Lower leg skin (tissue), 4 donors: ENCODE measurements around the gene PPP2R5B. TPM values are rescaled to one million over a fixed set of nuclear protein-coding genes. Genes with fewer than 3 reads are reported as not detected.

Source experiments
- DNase-seq, 2 donors: peaks; one replicate each; pipeline ENCODE4 v3.0.0-alpha.2; 2019; ENCODE audit warnings: low spot score in 2 of 2
- H3K4me3 ChIP-seq: fragments of 200-600 bp; sonication (generic); 2 replicates; pipeline ENCODE4 v1.5.1; 2017; ENCODE audit warnings: mild to moderate bottlenecking, low read depth; ENCODE audit not compliant: poor library complexity, severe bottlenecking
- POLR2A ChIP-seq, 2 donors: fragments of 450-650 bp; IDR thresholded peaks; one replicate each; pipeline ENCODE4 v1.6.1; 2016 to 2017; ENCODE audit warnings: antibody characterized with exemption in 2 of 2, mild to moderate bottlenecking in 1 of 2, moderate library complexity in 1 of 2
- WGBS, 2 donors: methylation state at CpG; one replicate each; pipeline ENCODE4 v1.1.5; 2018; 5-methylcytosine and 5-hydroxymethylcytosine counted together
- intact Hi-C: fragments of 100-400 bp; cut with DNase I; formaldehyde crosslinking; loops from one replicate; pipeline ENCODE4 v1.15.0; 2023; ENCODE audit warnings: low total_unique reads
- total RNA-seq, 4 donors: library from RNA; depleted of rRNA; stranded (reverse); fragments of >200 nt; gene quantifications; one replicate each; pipeline ENCODE4 v1.1.0, GENCODE V29; 2016
- TF ChIP-seq, protein P1 (sequence below), 3 donors: fragments of 450-650 bp; IDR thresholded peaks; one replicate each; pipeline ENCODE4 v1.5.1; 2016; ENCODE audit warnings: antibody characterized with exemption in 3 of 3, mild to moderate bottlenecking in 3 of 3, moderate library complexity in 2 of 3

PPP2R5B gene
- total RNA-seq, 4 donors from 2014 or later = 21.8 to 43.6 (median 34.0) TPM

DNA sequence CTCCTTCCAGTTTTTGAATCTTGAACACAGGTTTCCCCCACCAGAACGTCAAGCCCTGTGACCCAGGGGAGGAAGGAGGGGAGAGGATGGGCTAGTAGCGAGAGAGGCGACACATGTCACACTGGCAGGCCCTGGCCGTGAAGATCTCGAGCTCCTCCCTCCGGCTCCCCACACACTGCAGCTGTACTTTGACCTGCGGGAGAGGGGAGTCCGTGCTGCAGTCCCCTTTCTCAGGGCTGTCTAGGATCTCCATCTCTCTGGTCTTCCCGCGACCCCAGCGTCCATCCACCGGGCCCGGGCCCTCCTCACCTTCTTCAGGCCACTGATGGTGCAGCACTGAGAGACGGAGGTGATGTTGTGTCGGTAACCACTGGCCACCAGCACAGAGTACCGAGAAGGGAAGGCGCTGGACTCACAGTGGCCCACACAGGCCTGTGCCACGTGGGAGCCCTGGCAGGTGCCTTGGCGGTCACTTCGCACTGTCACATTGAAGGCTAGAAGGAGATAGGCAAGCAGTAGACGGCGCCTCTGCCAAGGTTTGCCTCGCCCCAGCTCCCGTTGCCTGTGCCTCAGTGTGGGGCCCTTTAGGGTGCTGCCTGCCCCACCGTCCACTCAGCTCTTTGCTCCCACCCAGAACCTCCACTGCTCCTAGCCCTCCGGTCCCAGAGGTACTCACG lies 10.3 kb downstream of the PPP2R5B start:
- intact Hi-C loops = loop anchor here (5.0 kb wide), 1 partner anchor 728 kb away; the partner anchor contains the start of gene FERMT3
- DNase-seq = peak in 1 of 2 donors; percentile 76
- no peak overlapping the region for H3K4me3 ChIP-seq
- TF ChIP-seq POLR2A (IDR thresholded peaks at IDR 0.05) = no peak
- TF ChIP-seq, protein P1, sequence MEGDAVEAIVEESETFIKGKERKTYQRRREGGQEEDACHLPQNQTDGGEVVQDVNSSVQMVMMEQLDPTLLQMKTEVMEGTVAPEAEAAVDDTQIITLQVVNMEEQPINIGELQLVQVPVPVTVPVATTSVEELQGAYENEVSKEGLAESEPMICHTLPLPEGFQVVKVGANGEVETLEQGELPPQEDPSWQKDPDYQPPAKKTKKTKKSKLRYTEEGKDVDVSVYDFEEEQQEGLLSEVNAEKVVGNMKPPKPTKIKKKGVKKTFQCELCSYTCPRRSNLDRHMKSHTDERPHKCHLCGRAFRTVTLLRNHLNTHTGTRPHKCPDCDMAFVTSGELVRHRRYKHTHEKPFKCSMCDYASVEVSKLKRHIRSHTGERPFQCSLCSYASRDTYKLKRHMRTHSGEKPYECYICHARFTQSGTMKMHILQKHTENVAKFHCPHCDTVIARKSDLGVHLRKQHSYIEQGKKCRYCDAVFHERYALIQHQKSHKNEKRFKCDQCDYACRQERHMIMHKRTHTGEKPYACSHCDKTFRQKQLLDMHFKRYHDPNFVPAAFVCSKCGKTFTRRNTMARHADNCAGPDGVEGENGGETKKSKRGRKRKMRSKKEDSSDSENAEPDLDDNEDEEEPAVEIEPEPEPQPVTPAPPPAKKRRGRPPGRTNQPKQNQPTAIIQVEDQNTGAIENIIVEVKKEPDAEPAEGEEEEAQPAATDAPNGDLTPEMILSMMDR (IDR thresholded peaks at IDR 0.05) = no peak
- 77 to 85% methylated on average over 27 of the region's 27 CpGs for WGBS, 2 donors

DNA sequence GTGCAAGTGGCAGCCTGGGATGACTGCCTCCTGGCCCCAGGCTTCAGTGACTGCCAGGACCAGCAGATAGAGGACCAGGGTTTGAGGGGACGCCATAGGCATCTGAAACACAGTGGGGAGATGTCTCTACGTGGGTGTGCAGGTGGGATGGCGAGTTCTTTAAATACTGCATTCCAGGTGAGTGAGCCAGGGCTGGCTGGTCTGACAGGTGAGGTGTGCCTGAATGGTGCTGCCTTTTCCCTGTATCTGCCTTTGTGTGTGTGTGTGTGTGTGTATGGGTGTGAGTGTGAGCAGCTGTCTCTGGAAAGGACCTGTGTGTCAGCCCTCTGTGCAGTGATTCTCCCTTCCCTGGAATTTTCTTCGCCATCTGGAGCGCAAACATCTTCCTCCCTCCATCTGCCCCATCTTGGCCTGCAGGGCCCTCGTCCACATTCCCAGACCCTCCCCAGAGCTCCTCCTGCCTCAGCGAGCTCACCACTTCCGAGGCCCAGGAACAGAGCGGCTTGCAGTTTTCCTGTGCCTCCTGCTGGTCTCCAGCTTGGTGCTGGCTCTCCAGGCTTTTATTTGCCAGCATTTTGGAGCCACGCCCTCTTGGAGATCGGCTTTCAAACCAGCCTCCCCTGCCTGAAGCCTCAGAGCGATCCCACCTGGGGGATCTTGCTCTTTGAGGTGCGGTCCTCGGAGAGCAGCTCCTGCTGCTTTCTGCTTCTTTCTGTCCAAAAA lies 11.0 kb downstream of the PPP2R5B start, which contains the start of gene GPHA2:
GPHA2 (minus strand) TSS at position 535 of the 723 bp plus-strand sequence; CDS start at position 102, 433 bp downstream.
- WGBS, 2 donors = 46 to 53% methylated on average over 14 of the region's 14 CpGs
- intact Hi-C loops = loop anchor here (5.0 kb wide), 1 partner anchor 728 kb away; the partner anchor contains the start of gene FERMT3
- DNase-seq = peak in 1 of 2 donors; percentile 69
- no peak for TF ChIP-seq POLR2A (IDR thresholded peaks at IDR 0.05)
- TF ChIP-seq, protein P1 (IDR thresholded peaks at IDR 0.05) = no peak
- no peak within 1 kb of the TSS for H3K4me3 ChIP-seq

DNA sequence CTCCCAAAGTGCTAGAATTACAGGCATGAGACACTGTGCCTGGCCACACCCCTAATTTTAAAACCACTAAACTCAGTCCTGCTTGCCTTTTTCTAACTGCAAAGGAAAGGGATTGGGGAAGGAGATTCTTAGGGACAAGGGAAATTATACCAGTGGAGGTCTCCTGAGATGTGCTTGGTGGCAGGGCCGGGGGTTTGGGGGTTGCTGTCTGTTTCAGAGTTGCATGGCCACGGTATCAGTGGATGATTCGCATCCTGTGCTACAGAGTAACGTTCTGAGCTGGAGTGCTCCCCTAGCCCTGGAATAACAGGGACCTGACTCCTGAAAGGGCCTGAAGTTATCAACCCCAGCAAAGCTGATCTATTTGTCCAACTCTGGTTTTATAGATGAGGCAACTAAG lies 12.1 kb downstream of the PPP2R5B start:
- no peak overlapping the region for H3K4me3 ChIP-seq
- intact Hi-C loops = loop anchor here (5.0 kb wide), 1 partner anchor 729 kb away; the partner anchor contains the start of gene FERMT3
- DNase-seq = peak in 1 of 2 donors; percentile 63
- TF ChIP-seq, protein P1 (IDR thresholded peaks at IDR 0.05) = no peak
- no peak for TF ChIP-seq POLR2A (IDR thresholded peaks at IDR 0.05)
- WGBS, 2 donors = 71 to 82% methylated on average over 4 of the region's 4 CpGs

DNA sequence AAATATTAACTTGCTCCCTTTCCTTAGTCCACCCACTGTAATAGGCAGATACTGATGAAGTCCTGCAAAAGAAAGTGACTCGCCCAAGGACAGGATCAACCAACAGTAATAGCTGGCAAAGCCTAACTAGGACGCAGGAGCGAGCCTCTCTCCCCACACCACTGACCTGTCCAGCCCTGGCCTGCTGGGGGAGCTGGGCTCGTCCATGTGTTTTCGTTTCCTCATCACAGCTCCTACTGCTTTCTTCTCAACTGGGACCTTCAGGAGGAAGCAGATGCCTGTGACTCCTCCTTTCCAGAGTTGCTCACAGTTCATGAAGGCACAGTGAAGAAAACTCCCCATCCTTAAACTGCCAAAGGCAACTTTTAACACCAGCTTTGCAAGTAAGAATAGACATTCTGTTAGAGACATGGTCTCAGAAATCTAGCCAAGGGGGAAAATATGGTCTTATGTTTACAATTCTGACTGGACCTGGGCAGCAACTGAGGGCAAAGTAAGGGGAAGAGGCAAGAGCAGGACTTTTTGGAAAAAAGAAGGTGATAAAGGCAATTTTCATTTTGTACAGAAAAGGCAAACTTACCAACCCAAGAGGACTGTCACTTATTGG lies 22.8 kb downstream of the PPP2R5B start:
- no peak for DNase-seq
- TF ChIP-seq, protein P1 (IDR thresholded peaks at IDR 0.05) = no peak
- TF ChIP-seq POLR2A (IDR thresholded peaks at IDR 0.05) = no peak
- intact Hi-C loops = no loop called here
- 64 to 72% methylated on average over 5 of the region's 5 CpGs for WGBS, 2 donors
- H3K4me3 ChIP-seq = no peak overlapping the region

DNA sequence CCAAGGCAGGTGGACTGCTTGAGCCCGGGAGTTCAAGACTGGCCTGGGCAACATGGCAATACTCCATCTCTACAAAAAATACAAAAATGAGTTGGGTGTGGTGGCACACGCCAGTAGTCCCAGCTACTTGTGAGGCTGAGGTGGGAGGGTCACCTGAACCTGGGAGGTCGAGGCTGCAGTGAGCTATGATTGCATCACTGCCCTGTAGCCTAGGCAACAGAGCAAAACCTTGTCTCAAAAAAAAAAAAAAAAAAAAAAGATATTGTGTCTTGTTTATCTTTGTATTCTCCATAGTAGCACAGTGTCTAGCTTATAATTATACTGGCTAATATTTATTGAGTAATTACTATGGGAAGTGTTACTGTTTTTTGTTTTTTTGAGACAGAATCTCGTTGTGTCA lies 27.0 kb downstream of the PPP2R5B start:
- 60 to 62% methylated on average over 4 of the region's 4 CpGs for WGBS, 2 donors
- H3K4me3 ChIP-seq = no peak overlapping the region
- intact Hi-C loops = no loop called here
- no peak for DNase-seq
- no peak for TF ChIP-seq POLR2A (IDR thresholded peaks at IDR 0.05)

DNA sequence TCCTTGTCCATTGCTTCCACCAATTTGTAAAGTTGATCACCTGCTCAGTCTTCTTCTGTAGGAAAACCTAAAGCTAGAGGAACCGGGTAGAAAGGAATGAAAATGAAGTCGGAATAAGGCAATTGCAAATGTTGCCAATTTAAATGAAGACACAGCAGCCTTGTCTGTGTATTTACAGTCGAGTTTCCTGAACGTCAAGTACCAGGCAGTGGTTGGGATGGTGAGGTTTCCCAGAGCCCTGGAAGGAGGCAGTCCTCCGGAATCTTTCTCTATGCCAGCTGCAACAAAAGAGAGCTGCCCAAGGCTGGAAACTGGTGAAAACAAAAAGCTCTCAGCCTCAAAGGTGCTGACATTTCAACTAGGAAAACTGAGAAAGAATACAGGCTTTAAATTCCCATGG lies 29.7 kb downstream of the PPP2R5B start:
- 54 to 65% methylated on average over 5 of the region's 5 CpGs for WGBS, 2 donors

More for the DNA sequence above, 29.7 kb downstream of the PPP2R5B start:
- TF ChIP-seq, protein P1 (IDR thresholded peaks at IDR 0.05) = no peak
- no peak for TF ChIP-seq POLR2A (IDR thresholded peaks at IDR 0.05)
- DNase-seq = no peak
- intact Hi-C loops = no loop called here
- no peak overlapping the region for H3K4me3 ChIP-seq
